Subcutaneous adipose tissue (tissue), 4 donors: ENCODE measurements around the gene ITPK1. TPM values are rescaled to one million over a fixed set of nuclear protein-coding genes. Genes with fewer than 3 reads are reported as not detected.

Experiments
- total RNA-seq, 4 donors: library from RNA; depleted of rRNA; stranded (reverse); fragments of >200 nt; gene quantifications; one replicate each; pipeline ENCODE4 v1.1.0, GENCODE V29; 2016
- TF ChIP-seq, protein P1 (sequence below): fragments of 450-650 bp; IDR thresholded peaks from one replicate; pipeline ENCODE4 v1.5.1; 2016; ENCODE audit warnings: low read depth, mild to moderate bottlenecking, control low read depth, antibody characterized with exemption, moderate library complexity

The ITPK1 gene
- total RNA-seq, 4 donors from 2014 or later = 53.4 to 109 (median 60.3) TPM

DNA sequence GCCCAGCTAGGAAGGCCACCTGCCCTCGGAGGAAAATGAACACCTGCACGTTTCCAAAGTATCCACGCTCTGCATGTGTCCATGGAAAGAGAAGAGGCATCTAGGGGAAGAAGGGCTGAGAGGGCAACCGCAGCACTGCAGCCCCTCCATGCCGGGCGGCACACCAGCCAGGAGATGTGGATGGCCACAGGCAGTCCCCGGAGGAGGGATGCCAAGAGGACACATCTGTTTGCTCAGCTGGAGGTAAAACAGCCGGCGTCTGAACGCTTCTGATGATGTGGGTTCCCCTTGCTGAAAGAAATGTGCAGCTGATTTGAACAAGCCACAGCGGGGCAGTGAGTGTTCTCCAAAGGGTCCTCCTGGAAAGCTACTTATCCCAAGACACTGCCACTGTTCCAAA, 158.8 kb downstream of the ITPK1 start:
- TF ChIP-seq, protein P1, sequence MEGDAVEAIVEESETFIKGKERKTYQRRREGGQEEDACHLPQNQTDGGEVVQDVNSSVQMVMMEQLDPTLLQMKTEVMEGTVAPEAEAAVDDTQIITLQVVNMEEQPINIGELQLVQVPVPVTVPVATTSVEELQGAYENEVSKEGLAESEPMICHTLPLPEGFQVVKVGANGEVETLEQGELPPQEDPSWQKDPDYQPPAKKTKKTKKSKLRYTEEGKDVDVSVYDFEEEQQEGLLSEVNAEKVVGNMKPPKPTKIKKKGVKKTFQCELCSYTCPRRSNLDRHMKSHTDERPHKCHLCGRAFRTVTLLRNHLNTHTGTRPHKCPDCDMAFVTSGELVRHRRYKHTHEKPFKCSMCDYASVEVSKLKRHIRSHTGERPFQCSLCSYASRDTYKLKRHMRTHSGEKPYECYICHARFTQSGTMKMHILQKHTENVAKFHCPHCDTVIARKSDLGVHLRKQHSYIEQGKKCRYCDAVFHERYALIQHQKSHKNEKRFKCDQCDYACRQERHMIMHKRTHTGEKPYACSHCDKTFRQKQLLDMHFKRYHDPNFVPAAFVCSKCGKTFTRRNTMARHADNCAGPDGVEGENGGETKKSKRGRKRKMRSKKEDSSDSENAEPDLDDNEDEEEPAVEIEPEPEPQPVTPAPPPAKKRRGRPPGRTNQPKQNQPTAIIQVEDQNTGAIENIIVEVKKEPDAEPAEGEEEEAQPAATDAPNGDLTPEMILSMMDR = no peak

DNA sequence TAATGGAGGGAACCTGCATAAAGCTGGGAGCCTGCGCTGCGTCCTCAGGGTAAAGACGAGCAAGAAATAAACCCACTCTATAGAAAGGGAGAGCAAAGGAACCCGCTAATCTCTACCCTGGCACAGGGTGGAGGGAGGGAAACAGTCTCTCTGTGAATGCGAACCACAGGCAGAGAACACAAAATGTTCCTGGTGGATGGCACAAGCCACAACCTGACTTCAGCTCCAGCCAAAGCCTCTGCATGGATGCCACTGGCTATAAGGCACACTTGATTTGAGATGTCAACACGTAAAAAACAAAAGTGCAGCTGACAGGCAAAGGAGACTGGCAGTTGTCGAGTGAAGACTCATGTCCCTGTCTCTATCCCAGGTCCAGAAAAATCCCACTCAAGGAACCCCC, 160.3 kb downstream of the ITPK1 start:
- TF ChIP-seq, protein P1 = no peak

DNA sequence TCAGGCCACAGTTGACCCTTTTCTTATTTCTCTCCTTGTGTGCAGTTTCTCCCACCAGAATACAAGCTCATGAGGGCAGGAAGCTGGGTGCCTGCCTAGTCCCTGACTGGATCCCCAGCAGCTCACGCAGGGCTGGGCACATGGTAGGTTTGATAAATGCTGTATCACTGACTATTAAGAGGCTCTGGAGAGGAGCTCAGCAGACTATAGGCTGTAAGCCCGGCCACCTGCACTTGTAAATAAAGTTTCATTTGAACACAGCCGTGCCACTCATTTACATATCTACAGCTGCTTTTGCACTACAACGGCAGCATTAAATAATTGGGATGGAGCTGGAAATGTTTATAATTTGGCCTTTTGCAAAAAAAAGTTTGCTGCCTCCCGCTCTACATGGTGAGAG, 160.8 kb downstream of the ITPK1 start:
- TF ChIP-seq, protein P1 = no peak

DNA sequence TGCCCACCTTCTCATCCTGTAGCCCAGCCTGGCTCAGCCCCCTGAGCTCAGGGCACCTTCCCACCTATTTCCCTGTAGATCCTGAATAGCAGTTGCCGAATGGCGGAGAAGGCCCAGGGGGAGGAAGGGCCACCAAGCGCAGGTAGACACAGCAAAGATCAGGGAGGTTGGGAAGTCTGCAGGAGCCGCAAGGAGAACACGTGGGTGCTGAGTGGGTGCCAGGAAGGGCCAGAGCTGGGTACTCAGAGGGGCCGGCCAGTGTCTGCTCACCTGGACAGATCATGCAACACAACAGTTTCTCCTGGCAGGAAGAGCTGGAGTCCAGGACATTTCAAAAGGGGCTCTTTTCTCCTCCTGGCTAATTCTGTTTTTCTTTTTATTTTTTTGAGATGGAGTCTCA, 162.2 kb downstream of the ITPK1 start:
- TF ChIP-seq, protein P1 = no peak

DNA sequence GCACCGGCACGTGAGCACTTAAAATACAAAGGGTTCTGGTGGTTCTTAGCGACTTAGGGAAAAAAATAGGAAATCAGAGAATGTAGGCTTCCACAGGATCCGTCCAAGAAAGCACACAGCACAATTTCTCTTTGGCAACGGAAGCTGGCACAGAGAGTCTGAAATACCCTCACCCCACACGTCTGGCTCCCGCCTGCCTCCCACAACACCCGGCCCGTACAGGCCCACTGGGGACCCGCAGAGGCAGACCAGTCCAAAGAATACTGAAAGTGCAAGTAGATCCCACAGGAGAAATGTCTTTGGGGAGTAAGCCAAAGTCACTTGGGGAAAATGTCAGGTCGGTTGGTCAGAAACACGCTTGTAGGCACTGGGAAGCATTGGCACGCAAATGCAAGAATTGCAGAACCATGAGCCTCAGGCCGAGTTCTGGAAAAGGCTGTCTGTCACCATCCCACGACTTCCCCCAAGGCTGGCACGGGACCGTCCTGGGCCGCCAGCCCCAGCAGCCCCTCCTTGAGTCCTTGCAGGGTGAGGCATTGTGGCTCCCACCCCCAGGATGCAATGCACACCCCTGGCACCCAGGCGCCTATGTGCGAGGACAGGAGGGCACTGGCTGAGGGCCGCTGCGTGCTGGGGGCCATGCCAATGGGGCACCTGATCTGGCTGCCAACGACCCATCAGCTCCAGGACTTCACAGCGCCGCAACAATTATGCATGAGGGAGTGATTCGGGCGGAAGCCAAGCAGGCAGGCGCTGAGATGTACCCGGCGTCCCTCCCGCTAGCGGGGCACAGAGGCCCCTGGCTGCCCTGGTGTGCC, 163.0 kb downstream of the ITPK1 start:
- TF ChIP-seq, protein P1 = no peak

DNA sequence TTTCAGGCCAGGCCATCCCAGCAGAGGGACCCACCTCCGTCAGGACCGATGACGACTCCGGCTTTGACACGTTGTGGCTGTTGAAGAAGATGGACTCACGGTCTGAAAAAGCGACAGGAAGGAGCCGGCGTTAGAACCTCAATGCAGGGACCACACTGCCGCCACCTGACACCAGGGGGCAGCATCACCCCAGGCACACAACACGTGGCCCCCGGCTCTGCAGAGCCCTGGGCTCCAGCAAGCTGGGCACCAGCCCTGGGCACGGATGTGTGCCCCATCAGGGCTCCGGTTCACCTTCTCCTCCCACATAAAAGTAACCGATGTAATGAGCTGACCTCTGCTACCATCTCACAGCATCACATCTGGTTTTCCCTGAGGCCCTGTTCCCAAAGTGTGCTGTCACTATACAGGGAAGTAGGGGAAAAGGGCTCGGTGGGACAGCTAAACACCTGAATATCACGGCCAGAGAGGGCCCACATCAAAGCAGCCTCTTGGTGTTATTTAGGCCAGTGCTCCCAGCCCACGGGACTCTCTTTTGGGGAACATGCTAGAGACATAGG, 163.7 kb downstream of the ITPK1 start:
- TF ChIP-seq, protein P1 = no peak

DNA sequence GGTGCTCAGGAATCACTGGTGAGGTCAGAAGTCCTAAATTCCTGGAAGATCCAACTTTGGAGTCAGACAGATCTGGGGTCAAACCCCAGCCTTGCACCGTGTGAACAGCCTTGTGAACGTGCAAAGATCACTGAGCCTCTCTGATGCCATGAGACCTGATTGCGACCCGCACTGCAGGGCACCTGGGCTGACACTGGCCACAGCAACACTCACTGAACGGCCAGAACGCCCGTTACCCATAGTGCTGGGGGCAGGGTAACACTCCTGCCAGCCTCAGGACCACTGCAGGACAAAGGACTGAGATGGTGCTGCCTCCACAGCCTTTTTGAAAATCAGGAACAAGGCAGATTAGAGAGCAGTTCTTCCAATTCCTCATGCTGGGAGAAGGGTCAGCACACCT, 164.5 kb downstream of the ITPK1 start:
- TF ChIP-seq, protein P1 = no peak
